WERI-Rb-1 (cell line): Measurements from ENCODE around the gene IFNA13.
A peak's percentile ranks its signal among the peaks of the same experiment; 100 is the strongest.

Source experiments
- DNase-seq: peaks from one replicate; pipeline ENCODE4 v3.0.0-alpha.2; 2020
- H3K27ac ChIP-seq: fragments of 250-450 bp; sonication (Bioruptor Pico); 2 replicates; pipeline ENCODE4 v1.5.1; 2020; ENCODE audit warnings: mild to moderate bottlenecking, moderate library complexity
- H3K27me3 ChIP-seq: fragments of 250-450 bp; sonication (Bioruptor Pico); 2 replicates; pipeline ENCODE4 v1.5.1; 2021; ENCODE audit warnings: mild to moderate bottlenecking, low read depth, moderate library complexity; ENCODE audit not compliant: insufficient read depth, severe bottlenecking
- H3K36me3 ChIP-seq: fragments of 250-450 bp; sonication (Bioruptor Pico); 2 replicates; pipeline ENCODE4 v1.5.1; 2020; ENCODE audit warnings: mild to moderate bottlenecking, moderate library complexity
- H3K4me3 ChIP-seq: 2 replicates; pipeline ENCODE4 v1.5.1; 2011; ENCODE audit warnings: low read depth, mild to moderate bottlenecking, control low read depth, low read length
- H3K9me3 ChIP-seq: fragments of 250-450 bp; sonication (Bioruptor Pico); 2 replicates; pipeline ENCODE4 v1.5.1; 2021; ENCODE audit warnings: mild to moderate bottlenecking, moderate library complexity; ENCODE audit not compliant: severe bottlenecking
- TF ChIP-seq, protein P1 (sequence below): IDR thresholded peaks from 2 replicates; pipeline ENCODE4 v1.5.1; 2011; ENCODE audit warnings: low read depth, mild to moderate bottlenecking, control low read depth, inconsistent platforms, low read length

Gene IFNA13

DNA sequence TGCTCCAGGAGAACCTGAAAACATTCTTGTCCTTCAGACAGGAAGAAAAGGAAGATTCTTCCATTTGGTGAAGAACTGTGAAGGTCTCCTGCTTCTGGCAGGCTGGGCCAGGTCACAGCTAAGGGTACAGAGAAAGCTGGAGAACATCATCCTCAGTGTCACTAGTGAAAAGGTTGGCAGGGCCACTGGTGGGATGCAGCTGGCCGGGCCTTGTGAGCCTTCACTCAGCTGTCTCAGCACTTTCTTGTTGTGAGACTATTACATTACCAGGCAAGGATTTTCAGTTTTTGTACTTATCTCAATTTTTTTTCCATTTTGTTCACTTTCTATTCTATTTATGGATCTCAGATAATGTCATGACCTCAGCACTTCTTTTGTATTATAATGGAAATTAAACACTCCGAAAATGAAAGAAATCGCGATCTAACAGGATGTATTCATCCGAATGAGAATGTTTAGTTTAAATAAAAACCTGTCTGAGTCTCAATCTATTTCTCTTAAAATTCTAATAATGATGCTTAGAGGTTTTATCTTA lies 31.2 kb upstream of the IFNA13 start:
- Histone ChIP-seq H3K27ac (no peak overlapping the region), H3K36me3 (no peaks in the 10 kb centered on the region), H3K4me3 (no peak overlapping the region), H3K9me3 (no peaks in the 10 kb centered on the region), H3K27me3 (peaks cover 62% of the 10 kb centered on the region)
- DNase-seq, result no peak
- TF ChIP-seq, protein P1, sequence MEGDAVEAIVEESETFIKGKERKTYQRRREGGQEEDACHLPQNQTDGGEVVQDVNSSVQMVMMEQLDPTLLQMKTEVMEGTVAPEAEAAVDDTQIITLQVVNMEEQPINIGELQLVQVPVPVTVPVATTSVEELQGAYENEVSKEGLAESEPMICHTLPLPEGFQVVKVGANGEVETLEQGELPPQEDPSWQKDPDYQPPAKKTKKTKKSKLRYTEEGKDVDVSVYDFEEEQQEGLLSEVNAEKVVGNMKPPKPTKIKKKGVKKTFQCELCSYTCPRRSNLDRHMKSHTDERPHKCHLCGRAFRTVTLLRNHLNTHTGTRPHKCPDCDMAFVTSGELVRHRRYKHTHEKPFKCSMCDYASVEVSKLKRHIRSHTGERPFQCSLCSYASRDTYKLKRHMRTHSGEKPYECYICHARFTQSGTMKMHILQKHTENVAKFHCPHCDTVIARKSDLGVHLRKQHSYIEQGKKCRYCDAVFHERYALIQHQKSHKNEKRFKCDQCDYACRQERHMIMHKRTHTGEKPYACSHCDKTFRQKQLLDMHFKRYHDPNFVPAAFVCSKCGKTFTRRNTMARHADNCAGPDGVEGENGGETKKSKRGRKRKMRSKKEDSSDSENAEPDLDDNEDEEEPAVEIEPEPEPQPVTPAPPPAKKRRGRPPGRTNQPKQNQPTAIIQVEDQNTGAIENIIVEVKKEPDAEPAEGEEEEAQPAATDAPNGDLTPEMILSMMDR, result no peak

DNA sequence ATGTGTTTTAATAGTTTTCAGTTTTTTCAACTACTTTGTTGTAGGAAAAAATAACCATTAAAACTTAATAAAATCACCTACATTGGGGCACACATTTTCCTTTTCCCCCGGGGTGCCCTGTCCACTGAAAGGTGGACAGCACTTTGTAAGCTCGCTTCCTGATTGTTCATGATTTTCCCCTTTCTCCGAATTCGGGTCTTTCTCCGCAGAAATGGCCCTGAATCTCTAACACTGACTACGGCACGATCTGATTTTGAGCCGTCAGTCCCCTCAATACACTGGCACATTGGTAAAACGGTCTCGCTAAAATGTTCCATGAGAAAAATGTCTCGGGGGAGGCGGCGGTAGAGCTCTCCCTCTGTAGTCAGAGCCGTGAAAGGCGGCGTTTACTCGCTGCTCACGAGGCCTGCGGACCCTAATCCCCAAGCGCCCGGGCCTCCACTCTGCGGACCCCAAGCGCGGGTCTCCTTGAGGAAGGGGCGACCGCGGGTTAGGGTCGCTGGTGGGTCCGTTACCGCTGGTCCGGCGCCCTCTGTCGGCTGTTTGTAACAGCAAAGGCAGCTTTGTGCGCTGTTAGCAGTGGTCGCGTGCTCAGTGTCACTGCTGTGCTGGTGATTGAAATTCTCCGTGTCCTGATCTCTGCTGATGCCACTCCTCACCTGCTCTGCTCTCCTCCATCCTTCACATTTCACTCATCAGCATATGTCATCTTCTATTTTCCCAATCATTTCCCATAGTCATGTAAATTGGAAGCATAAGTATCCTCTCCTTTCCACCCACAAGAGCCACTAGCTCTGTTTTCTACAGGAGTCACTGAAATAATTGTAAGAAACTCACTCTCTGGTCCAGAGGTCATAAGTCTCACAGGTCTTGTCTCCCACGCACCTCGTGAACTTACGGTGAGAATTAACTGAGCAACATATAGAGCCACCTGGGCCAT lies 28.2 kb upstream of the IFNA13 start:
- H3K9me3 ChIP-seq, result no peaks in the 10 kb centered on the region
- peak overlapping the region; percentile 36 for H3K4me3 ChIP-seq
- DNase-seq, result peak; percentile 55
- H3K36me3 ChIP-seq, result no peaks in the 10 kb centered on the region
- peaks cover 36% of the 10 kb centered on the region for H3K27me3 ChIP-seq
- no peak overlapping the region for H3K27ac ChIP-seq
- TF ChIP-seq, protein P1, result peak; percentile 96

DNA sequence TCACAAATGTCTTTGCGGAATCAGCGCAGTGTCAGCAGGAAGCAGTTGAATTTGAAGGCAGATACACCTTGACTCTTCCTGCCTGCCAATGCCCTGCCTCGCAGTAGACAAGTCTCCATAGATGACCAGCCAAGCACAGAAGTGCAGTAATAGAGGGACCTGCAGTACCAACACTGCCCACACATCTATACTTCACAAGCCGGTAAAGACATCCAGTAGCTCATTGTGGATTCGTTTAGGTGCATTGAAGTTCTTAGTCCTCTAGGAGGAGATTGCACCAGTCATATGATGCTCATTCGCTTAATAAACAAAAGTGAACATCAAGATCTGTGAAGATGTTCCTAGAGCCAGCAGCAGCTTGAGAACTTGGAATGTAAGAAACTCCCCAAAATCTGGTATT lies 24.4 kb upstream of the IFNA13 start:
- H3K36me3 ChIP-seq, result no peaks in the 10 kb centered on the region
- peak; percentile 18 for DNase-seq

DNA sequence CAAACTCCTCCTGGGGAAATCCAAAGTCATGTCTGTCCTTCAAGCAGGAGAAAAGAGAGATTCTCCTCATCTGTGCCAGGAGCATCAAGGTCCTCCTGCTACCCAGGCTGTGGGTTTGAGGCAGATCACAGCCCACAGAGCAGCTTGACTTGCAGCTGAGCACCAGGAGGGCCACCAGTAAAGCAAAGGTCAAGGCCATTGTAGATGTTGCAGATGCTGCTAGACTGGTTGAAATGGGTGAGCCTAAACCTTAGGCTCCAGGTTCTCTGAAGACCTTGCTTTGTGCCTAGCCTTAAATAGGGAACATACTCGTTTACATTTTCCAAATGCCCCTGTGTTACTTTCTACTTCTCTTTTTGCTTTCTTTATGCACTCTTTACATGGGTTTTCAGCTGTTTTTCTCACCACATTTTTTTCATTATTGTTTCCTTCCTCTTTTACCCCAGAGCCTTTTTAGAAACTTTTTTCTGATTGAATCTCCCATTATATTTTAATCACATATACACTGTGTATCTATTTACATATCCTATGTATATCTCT lies 17.3 kb upstream of the IFNA13 start, which contains the start of gene IFNA2:
TSS of gene IFNA2 (minus strand) at position 268 of the 540 bp plus-strand sequence. CDS start at position 199, 69 bp downstream.
- TF ChIP-seq, protein P1, result no peak
- peaks cover 16% of the 10 kb centered on the region for H3K27me3 ChIP-seq
- H3K4me3 ChIP-seq, result no peak within 1 kb of the TSS
- no peak within 1 kb of the TSS for H3K27ac ChIP-seq
- no peaks in the 10 kb centered on the region for H3K9me3 ChIP-seq
- no peaks in the 10 kb centered on the region for H3K36me3 ChIP-seq
- DNase-seq, result no peak

More for the DNA sequence above, 24.4 kb upstream of the IFNA13 start:
- Histone ChIP-seq H3K4me3 (no peak overlapping the region), H3K27ac (no peak overlapping the region), H3K9me3 (no peaks in the 10 kb centered on the region), H3K27me3 (peaks cover 15% of the 10 kb centered on the region)
- TF ChIP-seq, protein P1, result peak; percentile 24; the same call in 1 of the 2 replicates

DNA sequence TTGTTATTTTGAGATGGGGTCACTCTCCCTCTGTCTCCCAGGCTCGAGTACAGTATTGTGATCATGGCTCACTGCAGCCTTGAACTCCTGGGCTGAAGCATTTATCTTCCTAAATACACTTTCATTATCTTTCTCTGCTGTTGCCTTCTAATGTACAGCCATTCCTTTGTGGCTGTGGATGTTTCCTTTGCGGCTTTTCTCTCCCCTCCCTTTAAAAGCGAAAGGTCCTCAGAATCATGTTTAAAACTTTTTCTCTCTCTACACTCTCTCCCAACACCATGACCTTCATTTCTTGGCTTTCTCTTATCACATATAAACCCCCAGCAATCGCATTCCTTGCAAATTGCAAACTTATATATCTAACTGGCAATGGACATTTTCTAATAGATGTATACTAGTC lies 15.8 kb upstream of the IFNA13 start:
- Histone ChIP-seq H3K36me3 (no peaks in the 10 kb centered on the region), H3K27me3 (peaks cover 16% of the 10 kb centered on the region), H3K9me3 (no peaks in the 10 kb centered on the region), H3K27ac (no peak overlapping the region), H3K4me3 (no peak overlapping the region)
- TF ChIP-seq, protein P1, result no peak
- no peak for DNase-seq
